Large intestine (tissue), 3 donors: ENCODE measurements around the gene CARD14. TPM values are rescaled to one million over a fixed set of nuclear protein-coding genes. Genes with fewer than 3 reads are reported as not detected.
"Not testable (repeated sequence)": the region's sequence is repeated elsewhere in the genome, so short reads cannot be mapped to it uniquely, and the experiment has no call there.

Source experiments
- DNase-seq, 2 donors: peaks; one replicate each; pipeline versions ENCODE4 v3.0.0 to v3.0.0-alpha.2; 2013
- H3K27ac ChIP-seq: one replicate; pipeline ENCODE4 v1.5.1; 2013; ENCODE audit warnings: low read length
- H3K27me3 ChIP-seq: 2 replicates; pipeline ENCODE4 v1.6.1; 2013; ENCODE audit warnings: low read length; ENCODE audit not compliant: control insufficient read depth, insufficient read depth
- H3K36me3 ChIP-seq: 2 replicates; pipeline ENCODE4 v1.6.1; 2013; ENCODE audit warnings: low read length; ENCODE audit not compliant: control insufficient read depth, insufficient read depth
- H3K4me1 ChIP-seq: one replicate; pipeline ENCODE4 v1.6.1; 2013; ENCODE audit warnings: low read length; ENCODE audit not compliant: control insufficient read depth, insufficient read depth
- H3K4me3 ChIP-seq: one replicate; pipeline ENCODE4 v1.5.1; 2013; ENCODE audit warnings: low read length
- H3K9me3 ChIP-seq: one replicate; pipeline ENCODE4 v1.6.1; 2013; ENCODE audit warnings: mild to moderate bottlenecking, low read depth, low read length, moderate library complexity; ENCODE audit not compliant: control insufficient read depth
- WGBS: methylation state at CpG from one replicate; pipeline ENCODE4 v1.1.5; 2013; ENCODE audit warnings: low lambda C conversion rate; ENCODE audit not compliant: insufficient coverage; 5-methylcytosine and 5-hydroxymethylcytosine counted together
- polyA plus RNA-seq: library from polyadenylated mRNA; unstranded; fragments of 120-200 nt; gene quantifications from one replicate; pipeline ENCODE4 v1.2.1, GENCODE V29; 2013

The CARD14 gene
- polyA plus RNA-seq, 1 donor = 3.2 TPM

- Histone ChIP-seq H3K9me3 (no peaks in the 10 kb centered on the region), H3K36me3 (peaks cover 77% of the 10 kb centered on the region), H3K4me1 (no peaks in the 10 kb centered on the region), H3K27ac (no peak overlapping the region), H3K4me3 (no peak overlapping the region), H3K27me3 (no peaks in the 10 kb centered on the region)
- no CpG with 5 or more reads among the region's 26 CpGs for WGBS
- no peak for DNase-seq
These were observed 79.3 kb downstream of the CARD14 start for GRCh38 chr17:80248894-80249710.

- WGBS = no CpG with 5 or more reads among the region's 11 CpGs
- no peak overlapping the region for H3K27ac ChIP-seq
- peaks cover 54% of the 10 kb centered on the region for H3K36me3 ChIP-seq
- H3K9me3 ChIP-seq = no peaks in the 10 kb centered on the region
- no peak for DNase-seq
- peaks cover 6% of the 10 kb centered on the region for H3K4me1 ChIP-seq
- no peaks in the 10 kb centered on the region for H3K27me3 ChIP-seq
- H3K4me3 ChIP-seq = no peak overlapping the region
These were observed 82.1 kb downstream of the CARD14 start for GRCh38 chr17:80251966-80252365.

GRCh38 chr17:80252871-80253270 is 83.0 kb downstream of the CARD14 start:
- H3K27ac ChIP-seq = no peak overlapping the region
- DNase-seq = no peak
- H3K9me3 ChIP-seq = no peaks in the 10 kb centered on the region
- 60% methylated on average over 1 of the region's 13 CpGs for WGBS
- H3K4me1 ChIP-seq = peaks cover 6% of the 10 kb centered on the region
- H3K27me3 ChIP-seq = no peaks in the 10 kb centered on the region
- H3K36me3 ChIP-seq = peaks cover 47% of the 10 kb centered on the region
- H3K4me3 ChIP-seq = no peak overlapping the region

- Histone ChIP-seq H3K4me3 (no peak overlapping the region), H3K4me1 (peaks cover 6% of the 10 kb centered on the region), H3K9me3 (no peaks in the 10 kb centered on the region), H3K36me3 (peaks cover 38% of the 10 kb centered on the region), H3K27me3 (no peaks in the 10 kb centered on the region), H3K27ac (peak overlapping the region; percentile 36)
- 98% methylated on average over 6 of the region's 21 CpGs for WGBS
- DNase-seq = no peak
These were observed 84.0 kb downstream of the CARD14 start for GRCh38 chr17:80253631-80254395.

GRCh38 chr17:80254396-80255251 is 84.8 kb downstream of the CARD14 start:
- WGBS = 100% methylated on average over 2 of the region's 13 CpGs
- Histone ChIP-seq H3K4me3 (no peak overlapping the region), H3K4me1 (peaks cover 6% of the 10 kb centered on the region), H3K27me3 (no peaks in the 10 kb centered on the region), H3K36me3 (peaks cover 32% of the 10 kb centered on the region), H3K9me3 (no peaks in the 10 kb centered on the region), H3K27ac (peak overlapping the region; percentile 36)
- DNase-seq = peak; percentile 59 to 68

- DNase-seq = no peak
These were observed 86.2 kb downstream of the CARD14 start for GRCh38 chr17:80256034-80256350.

GRCh38 chr17:80257716-80258213 is 87.9 kb downstream of the CARD14 start:
- H3K9me3 ChIP-seq = no peaks in the 10 kb centered on the region
- H3K4me3 ChIP-seq = no peak overlapping the region
- 80% methylated on average over 1 of the region's 14 CpGs for WGBS
- H3K27ac ChIP-seq = no peak overlapping the region
- no peak for DNase-seq
- H3K36me3 ChIP-seq = peaks cover 9% of the 10 kb centered on the region
- no peaks in the 10 kb centered on the region for H3K27me3 ChIP-seq
- peaks cover 20% of the 10 kb centered on the region for H3K4me1 ChIP-seq

More at GRCh38 chr17:80256034-80256350, 86.2 kb downstream of the CARD14 start:
- no peak overlapping the region for H3K27ac ChIP-seq
- no peak overlapping the region for H3K4me3 ChIP-seq
- H3K36me3 ChIP-seq = peaks cover 25% of the 10 kb centered on the region
- H3K9me3 ChIP-seq = no peaks in the 10 kb centered on the region
- H3K4me1 ChIP-seq = peaks cover 6% of the 10 kb centered on the region
- WGBS = no CpG with 5 or more reads among the region's 5 CpGs
- H3K27me3 ChIP-seq = no peaks in the 10 kb centered on the region

GRCh38 chr17:80258296-80258695 is 88.5 kb downstream of the CARD14 start:
- H3K4me1 ChIP-seq = peaks cover 25% of the 10 kb centered on the region
- not testable (repeated sequence) for DNase-seq, H3K27ac ChIP-seq, H3K36me3 ChIP-seq, H3K27me3 ChIP-seq, H3K4me3 ChIP-seq, H3K9me3 ChIP-seq
- WGBS = no CpG with 5 or more reads among the region's 2 CpGs
